ENCODE data around the gene PPHLN1.
"Not testable (repeated sequence)": the region's sequence is repeated elsewhere in the genome, so short reads cannot be mapped to it uniquely, and the experiment has no call there.

Gene PPHLN1

GRCh38 chr12:42373669-42374068, 47.7 kb downstream of the PPHLN1 start:
- no peak for DNase-seq

GRCh38 chr12:42380733-42381132, 54.8 kb downstream of the PPHLN1 start:
- no peak for DNase-seq

- no peak for DNase-seq
Observed at GRCh38 chr12:42382013-42382696, 56.2 kb downstream of the PPHLN1 start.

- no peak for DNase-seq
Observed at GRCh38 chr12:42385326-42385841, 59.4 kb downstream of the PPHLN1 start.

GRCh38 chr12:42386308-42386707, 60.3 kb downstream of the PPHLN1 start:
- DNase-seq = no peak

GRCh38 chr12:42388086-42388485, 62.1 kb downstream of the PPHLN1 start:
- not testable (repeated sequence) for DNase-seq

GRCh38 chr12:42394429-42394828, 68.5 kb downstream of the PPHLN1 start:
- no peak for DNase-seq

GRCh38 chr12:42396473-42397259, 70.7 kb downstream of the PPHLN1 start:
- no peak for DNase-seq

- no peak for DNase-seq
Observed at GRCh38 chr12:42402821-42403411, 76.9 kb downstream of the PPHLN1 start.

- DNase-seq = no peak
Observed at GRCh38 chr12:42407306-42407705, 81.3 kb downstream of the PPHLN1 start.

GRCh38 chr12:42409471-42409870, 83.5 kb downstream of the PPHLN1 start:
- DNase-seq = no peak

GRCh38 chr12:42410340-42410739, 84.4 kb downstream of the PPHLN1 start:
- DNase-seq = no peak

GRCh38 chr12:42420395-42420794, 94.4 kb downstream of the PPHLN1 start:
- no peak for DNase-seq

GRCh38 chr12:42421844-42422779, 96.1 kb downstream of the PPHLN1 start:
- no peak for DNase-seq

- no peak for DNase-seq
Observed at GRCh38 chr12:42422785-42423184, 96.8 kb downstream of the PPHLN1 start.

- DNase-seq = no peak
Observed at GRCh38 chr12:42426746-42427145, 100.8 kb downstream of the PPHLN1 start.

- DNase-seq = no peak
Observed at GRCh38 chr12:42428850-42429249, 102.9 kb downstream of the PPHLN1 start.

- no peak for DNase-seq
Observed at GRCh38 chr12:42432517-42433140, 106.7 kb downstream of the PPHLN1 start.

- no peak for DNase-seq
Observed at GRCh38 chr12:42440608-42441007, 114.6 kb downstream of the PPHLN1 start.

- no peak for DNase-seq
Observed at GRCh38 chr12:42442311-42442759, 116.4 kb downstream of the PPHLN1 start.

- no peak for DNase-seq
Observed at GRCh38 chr12:42442888-42443287, 116.9 kb downstream of the PPHLN1 start.
